OCI-LY3 (cell line): Measurements from ENCODE around the gene UBXN1.

ENCODE experiments used
- H2AFZ ChIP-seq: fragments of 200-600, 300-600 bp; shearing (Covaris generic); 2 replicates; pipeline ENCODE4 v1.6.0; 2014; ENCODE audit warnings: antibody characterized with exemption, low read depth, low read length
- H3K27ac ChIP-seq: fragments of 200-600, 300-600 bp; sonication (generic); 2 replicates; pipeline ENCODE4 v1.5.1; 2014; ENCODE audit warnings: mild to moderate bottlenecking, low read length, moderate library complexity, mixed read lengths
- H3K27me3 ChIP-seq: fragments of 200-600, 300-600 bp; sonication (generic); 2 replicates; pipeline ENCODE4 v1.6.1; 2014; ENCODE audit warnings: low read depth, low read length, mixed read lengths
- H3K36me3 ChIP-seq: fragments of 200-600, 300-600 bp; sonication (generic); replicated peaks from 2 replicates; pipeline ENCODE3; 2014; ENCODE audit warnings: low read depth, low read length, mixed read lengths
- H3K4me1 ChIP-seq: fragments of 300-600, 200-600 bp; sonication (generic); 2 replicates; pipeline ENCODE4 v1.6.1; 2014; ENCODE audit warnings: low read length, mixed read lengths
- H3K4me2 ChIP-seq: fragments of 200-600, 300-600 bp; sonication (generic); 2 replicates; pipeline ENCODE4 v1.6.1; 2014; ENCODE audit warnings: low read length, mixed read lengths
- H3K4me3 ChIP-seq: fragments of 300-600, 200-600 bp; sonication (generic); 2 replicates; pipeline ENCODE4 v1.5.1; 2014; ENCODE audit warnings: antibody characterized with exemption, mild to moderate bottlenecking, low read length, moderate library complexity
- H3K79me2 ChIP-seq: fragments of 300-600, 200-600 bp; shearing (Covaris generic); 2 replicates; pipeline ENCODE4 v1.6.1; 2014; ENCODE audit warnings: mild to moderate bottlenecking, low read length, mixed read lengths
- H3K9ac ChIP-seq: fragments of 300-600, 200-600 bp; shearing (Covaris generic); 2 replicates; pipeline ENCODE4 v1.6.0; 2014; ENCODE audit warnings: mild to moderate bottlenecking, low read length, moderate library complexity
- H3K9me3 ChIP-seq: fragments of 200-600, 300-600 bp; shearing (Covaris generic); 2 replicates; pipeline ENCODE4 v1.6.1; 2014; ENCODE audit warnings: low read length, mixed read lengths; ENCODE audit not compliant: insufficient read depth
- H4K20me1 ChIP-seq: fragments of 200-600, 300-600 bp; sonication (generic); 2 replicates; pipeline ENCODE4 v1.6.1; 2016; ENCODE audit warnings: low read length, mixed read lengths; ENCODE audit not compliant: insufficient read depth
- CTCF ChIP-seq: fragments of 200-600, 300-600 bp; sonication (generic); IDR thresholded peaks from 2 replicates; pipeline ENCODE4 v1.5.1; 2014; ENCODE audit warnings: antibody characterized with exemption, low read length, low read depth
- EZH2phosphoT487 ChIP-seq: fragments of 200-600 bp; shearing (Covaris generic); IDR thresholded peaks from 2 replicates; pipeline ENCODE4 v1.6.1; 2018; ENCODE audit warnings: antibody characterized with exemption, mixed run types, low read depth

UBXN1 gene

GRCh38 chr11:62716206-62716605 lies 37.3 kb upstream of the UBXN1 start:
- Histone ChIP-seq H3K9me3 (no peaks in the 10 kb centered on the region), H3K9ac (no peak overlapping the region), H3K4me1 (no peaks in the 10 kb centered on the region), H3K4me2 (no peak overlapping the region), H4K20me1 (no peaks in the 10 kb centered on the region), H3K27me3 (no peaks in the 10 kb centered on the region), H3K36me3 (peaks cover 84% of the 10 kb centered on the region), H2AFZ (no peak overlapping the region), H3K79me2 (peaks cover 57% of the 10 kb centered on the region), H3K4me3 (no peak overlapping the region), H3K27ac (no peak overlapping the region)
- TF ChIP-seq CTCF, result no peak
- no peak for TF ChIP-seq EZH2phosphoT487

- H3K9ac ChIP-seq, result no peak overlapping the region
- H3K9me3 ChIP-seq, result no peaks in the 10 kb centered on the region
- no peak overlapping the region for H3K27ac ChIP-seq
- peaks cover 84% of the 10 kb centered on the region for H3K36me3 ChIP-seq
- H3K4me1 ChIP-seq, result no peaks in the 10 kb centered on the region
- H2AFZ ChIP-seq, result no peak overlapping the region
- H3K4me3 ChIP-seq, result no peak overlapping the region
- H3K4me2 ChIP-seq, result no peak overlapping the region
- no peaks in the 10 kb centered on the region for H4K20me1 ChIP-seq
- TF ChIP-seq CTCF, result no peak
- no peak for TF ChIP-seq EZH2phosphoT487
- H3K27me3 ChIP-seq, result no peaks in the 10 kb centered on the region
- peaks cover 51% of the 10 kb centered on the region for H3K79me2 ChIP-seq
Observed at GRCh38 chr11:62715150-62716130, 36.6 kb upstream of the UBXN1 start.

- Histone ChIP-seq H3K4me1 (peaks cover 16% of the 10 kb centered on the region), H3K27ac (0 out of 2 replicates have a peak overlapping the region, but pooled peaks have one; percentile 21), H2AFZ (no peak overlapping the region), H3K9ac (no peak overlapping the region), H3K4me2 (no peak overlapping the region), H3K79me2 (peaks cover 36% of the 10 kb centered on the region), H3K27me3 (no peaks in the 10 kb centered on the region), H3K9me3 (no peaks in the 10 kb centered on the region), H4K20me1 (no peaks in the 10 kb centered on the region), H3K36me3 (peaks cover 80% of the 10 kb centered on the region), H3K4me3 (no peak overlapping the region)
- TF ChIP-seq EZH2phosphoT487, result no peak
- no peak for TF ChIP-seq CTCF
Observed at GRCh38 chr11:62713343-62713742, 34.5 kb upstream of the UBXN1 start.

GRCh38 chr11:62712861-62713260 lies 34.0 kb upstream of the UBXN1 start:
- Histone ChIP-seq H2AFZ (no peak overlapping the region), H3K4me3 (no peak overlapping the region), H3K27ac (peak overlapping the region; percentile 21), H3K9me3 (no peaks in the 10 kb centered on the region), H3K79me2 (peaks cover 34% of the 10 kb centered on the region), H3K36me3 (peaks cover 80% of the 10 kb centered on the region), H4K20me1 (no peaks in the 10 kb centered on the region), H3K27me3 (no peaks in the 10 kb centered on the region), H3K4me2 (no peak overlapping the region), H3K4me1 (peaks cover 16% of the 10 kb centered on the region), H3K9ac (no peak overlapping the region)
- TF ChIP-seq EZH2phosphoT487, result no peak
- TF ChIP-seq CTCF, result no peak
